OCI-LY1 (cell line): ENCODE results near the gene PROZ.

ENCODE experiments used
- H2AFZ ChIP-seq: fragments of 200-600 bp; sonication (generic), shearing (Covaris generic); 2 replicates; pipeline ENCODE4 v1.6.0; 2014; ENCODE audit warnings: antibody characterized with exemption, mild to moderate bottlenecking, low read length
- H3F3A ChIP-seq: fragments of 200-600 bp; sonication (generic), shearing (Covaris generic); 2 replicates; pipeline ENCODE4 v1.6.0; 2014; ENCODE audit warnings: mild to moderate bottlenecking, antibody characterized with exemption, low read length, moderate library complexity; ENCODE audit not compliant: insufficient read depth
- H3K27ac ChIP-seq: fragments of 200-600 bp; sonication (generic); 2 replicates; pipeline ENCODE4 v1.5.1; 2014; ENCODE audit warnings: low read length, mixed run types, mild to moderate bottlenecking, low read depth; ENCODE audit not compliant: poor library complexity, severe bottlenecking
- H3K27me3 ChIP-seq: fragments of 200-600 bp; sonication (generic); 2 replicates; pipeline ENCODE4 v1.6.0; 2014; ENCODE audit warnings: antibody characterized with exemption, mild to moderate bottlenecking, low read length, moderate library complexity; ENCODE audit not compliant: insufficient read depth
- H3K36me3 ChIP-seq: fragments of 200-600 bp; sonication (generic); 2 replicates; pipeline ENCODE4 v1.6.1; 2014; ENCODE audit warnings: mild to moderate bottlenecking, antibody characterized with exemption, low read length, moderate library complexity, mixed read lengths; ENCODE audit not compliant: insufficient read depth
- H3K4me1 ChIP-seq: fragments of 200-600 bp; sonication (generic); 2 replicates; pipeline ENCODE4 v1.5.1; 2014; ENCODE audit warnings: mild to moderate bottlenecking, low read length, moderate library complexity; ENCODE audit not compliant: insufficient read depth, severe bottlenecking
- H3K4me2 ChIP-seq: fragments of 200-600 bp; sonication (generic), shearing (Covaris generic); 2 replicates; pipeline ENCODE4 v1.6.1; 2014; ENCODE audit warnings: low read length
- H3K4me3 ChIP-seq: fragments of 200-600 bp; sonication (generic); 2 replicates; pipeline ENCODE4 v1.5.1; 2014; ENCODE audit warnings: low read length, low read depth, mild to moderate bottlenecking, mixed read lengths; ENCODE audit not compliant: poor library complexity, severe bottlenecking
- H3K79me2 ChIP-seq: fragments of 200-600 bp; shearing (Covaris generic); 2 replicates; pipeline ENCODE4 v1.6.1; 2016; ENCODE audit warnings: mixed run types, low read length, mixed read lengths; ENCODE audit not compliant: insufficient read depth
- H3K9ac ChIP-seq: fragments of 200-600 bp; sonication (generic), shearing (Covaris generic); 2 replicates; pipeline ENCODE4 v1.6.1; 2014; ENCODE audit warnings: mild to moderate bottlenecking, low read length, mixed read lengths
- H3K9me2 ChIP-seq: fragments of 200-600 bp; sonication (generic), shearing (Covaris generic); 2 replicates; pipeline ENCODE4 v1.6.1; 2014; ENCODE audit warnings: low read depth, mild to moderate bottlenecking, low read length, mixed read lengths
- H3K9me3 ChIP-seq: fragments of 200-600 bp; shearing (Covaris generic); 2 replicates; pipeline ENCODE4 v1.6.1; 2014; ENCODE audit warnings: low read length, mixed read lengths
- H4K20me1 ChIP-seq: fragments of 200-600 bp; sonication (generic), shearing (Covaris generic); 2 replicates; pipeline ENCODE4 v1.6.0; 2016; ENCODE audit warnings: mild to moderate bottlenecking, low read length; ENCODE audit not compliant: insufficient read depth
- EZH2 ChIP-seq: fragments of 200-600 bp; sonication (generic), shearing (Covaris generic); IDR thresholded peaks from 2 replicates; pipeline ENCODE4 v1.8.0; 2017; ENCODE audit warnings: borderline replicate concordance, mixed run types, mild to moderate bottlenecking, antibody characterized with exemption, low read length, moderate library complexity, mixed read lengths
- TF ChIP-seq, protein P1 (sequence below): fragments of 200-600 bp; sonication (generic), shearing (Covaris generic); IDR thresholded peaks from 2 replicates; pipeline ENCODE4 v1.5.1; 2017; ENCODE audit warnings: mild to moderate bottlenecking, antibody characterized with exemption, low read length, moderate library complexity, mixed read lengths

PROZ gene

DNA sequence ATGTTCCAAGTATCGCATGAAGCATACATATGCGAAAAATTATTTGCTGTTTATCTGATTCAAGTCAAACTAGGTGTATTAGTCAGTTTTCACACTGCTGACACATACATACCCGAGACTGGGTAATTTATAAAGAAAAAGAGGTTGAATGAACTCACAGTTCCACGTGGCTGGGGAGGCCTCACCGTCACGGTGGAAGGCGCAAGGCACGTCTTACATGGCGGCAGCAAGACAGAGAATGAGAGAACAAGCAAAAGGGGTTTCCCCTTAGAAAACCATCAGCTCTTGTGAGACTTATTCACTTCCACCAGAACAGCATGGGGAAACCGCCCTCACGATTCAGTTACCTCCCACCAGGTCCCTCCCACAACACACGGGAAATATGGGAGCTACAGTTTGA is 13.0 kb upstream of the PROZ start:
- no peak overlapping the region for H3K9ac ChIP-seq
- TF ChIP-seq, protein P1, sequence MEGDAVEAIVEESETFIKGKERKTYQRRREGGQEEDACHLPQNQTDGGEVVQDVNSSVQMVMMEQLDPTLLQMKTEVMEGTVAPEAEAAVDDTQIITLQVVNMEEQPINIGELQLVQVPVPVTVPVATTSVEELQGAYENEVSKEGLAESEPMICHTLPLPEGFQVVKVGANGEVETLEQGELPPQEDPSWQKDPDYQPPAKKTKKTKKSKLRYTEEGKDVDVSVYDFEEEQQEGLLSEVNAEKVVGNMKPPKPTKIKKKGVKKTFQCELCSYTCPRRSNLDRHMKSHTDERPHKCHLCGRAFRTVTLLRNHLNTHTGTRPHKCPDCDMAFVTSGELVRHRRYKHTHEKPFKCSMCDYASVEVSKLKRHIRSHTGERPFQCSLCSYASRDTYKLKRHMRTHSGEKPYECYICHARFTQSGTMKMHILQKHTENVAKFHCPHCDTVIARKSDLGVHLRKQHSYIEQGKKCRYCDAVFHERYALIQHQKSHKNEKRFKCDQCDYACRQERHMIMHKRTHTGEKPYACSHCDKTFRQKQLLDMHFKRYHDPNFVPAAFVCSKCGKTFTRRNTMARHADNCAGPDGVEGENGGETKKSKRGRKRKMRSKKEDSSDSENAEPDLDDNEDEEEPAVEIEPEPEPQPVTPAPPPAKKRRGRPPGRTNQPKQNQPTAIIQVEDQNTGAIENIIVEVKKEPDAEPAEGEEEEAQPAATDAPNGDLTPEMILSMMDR, result no peak
- TF ChIP-seq EZH2, result no peak
- H3K36me3 ChIP-seq, result no peaks in the 10 kb centered on the region; the same call in 1 of the 2 replicates

DNA sequence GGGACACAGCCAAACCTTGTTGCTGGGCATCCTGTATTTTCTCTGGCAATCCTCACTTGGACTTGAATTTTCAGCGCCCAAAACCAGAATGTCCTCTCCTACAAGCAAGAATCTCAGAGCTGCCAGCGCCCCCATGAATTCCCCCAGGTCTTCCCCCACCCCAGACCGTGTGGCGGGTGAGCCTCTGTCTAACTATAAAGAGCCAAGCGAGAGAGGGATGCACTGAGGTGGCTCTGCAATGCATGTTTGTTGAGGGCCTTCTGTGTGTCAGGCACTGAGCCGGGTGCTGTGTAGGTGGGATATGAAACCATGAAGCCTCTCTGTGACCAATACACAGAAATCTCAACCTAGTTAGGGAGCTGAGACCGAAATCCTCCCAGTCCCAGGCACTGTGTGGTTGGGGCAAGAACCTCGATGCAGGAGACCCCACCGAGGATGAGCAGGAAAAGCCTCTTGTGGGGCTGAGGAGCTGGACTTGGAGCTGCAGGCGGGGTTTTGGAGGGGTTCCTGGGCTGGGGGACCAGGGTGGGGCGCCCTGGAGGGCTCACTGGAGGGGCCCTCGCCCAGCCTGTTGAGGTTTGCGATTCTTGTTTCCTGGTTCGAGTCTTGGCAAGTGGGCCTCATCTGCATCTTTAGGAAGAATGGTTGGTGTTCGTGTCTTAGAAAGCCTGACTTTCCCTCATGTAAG is 12.4 kb upstream of the PROZ start:
- H3K4me1 ChIP-seq, result no peaks in the 10 kb centered on the region
- no peaks in the 10 kb centered on the region for H3F3A ChIP-seq
- no peaks in the 10 kb centered on the region for H3K9me2 ChIP-seq
- no peak overlapping the region for H3K27ac ChIP-seq
- peaks cover 54% of the 10 kb centered on the region for H3K27me3 ChIP-seq
- no peaks in the 10 kb centered on the region for H4K20me1 ChIP-seq
- H3K36me3 ChIP-seq, result no peaks in the 10 kb centered on the region; the same call in 1 of the 2 replicates
- no peak overlapping the region for H3K4me3 ChIP-seq
- no peak overlapping the region for H3K4me2 ChIP-seq
- H3K9me3 ChIP-seq, result peaks cover 8% of the 10 kb centered on the region; the same call in 1 of the 2 replicates
- no peak overlapping the region for H2AFZ ChIP-seq
- no peaks in the 10 kb centered on the region for H3K79me2 ChIP-seq
- no peak for TF ChIP-seq EZH2
- TF ChIP-seq, protein P1, result no peak
- no peak overlapping the region for H3K9ac ChIP-seq

More for the DNA sequence above, 13.0 kb upstream of the PROZ start:
- peaks cover 54% of the 10 kb centered on the region for H3K27me3 ChIP-seq
- H3F3A ChIP-seq, result no peaks in the 10 kb centered on the region
- H3K79me2 ChIP-seq, result no peaks in the 10 kb centered on the region
- no peak overlapping the region for H3K4me3 ChIP-seq
- H4K20me1 ChIP-seq, result no peaks in the 10 kb centered on the region
- H3K4me1 ChIP-seq, result no peaks in the 10 kb centered on the region
- H3K27ac ChIP-seq, result no peak overlapping the region
- H3K9me3 ChIP-seq, result peaks cover 8% of the 10 kb centered on the region; the same call in 1 of the 2 replicates
- no peaks in the 10 kb centered on the region for H3K9me2 ChIP-seq
- no peak overlapping the region for H2AFZ ChIP-seq
- H3K4me2 ChIP-seq, result no peak overlapping the region

DNA sequence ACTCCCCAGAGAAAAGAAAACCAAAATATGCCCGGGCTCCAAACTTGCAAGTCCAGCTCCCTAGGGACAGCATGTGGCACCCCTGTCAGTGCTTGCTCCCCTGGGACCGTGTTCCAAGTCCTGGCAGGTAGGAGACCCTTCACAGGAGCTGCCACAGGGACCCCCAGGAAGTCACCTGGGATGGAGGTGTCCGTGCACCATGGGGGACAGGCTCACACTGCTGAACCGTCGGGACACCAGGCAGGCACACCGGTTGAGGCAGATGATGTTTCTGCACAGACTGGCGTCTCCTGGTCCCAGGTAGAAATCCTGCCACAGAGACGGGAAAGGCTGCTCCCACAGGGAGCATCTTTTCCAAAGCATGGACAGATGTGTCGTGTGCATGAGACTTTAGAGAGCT is 11.7 kb upstream of the PROZ start:
- H3K4me3 ChIP-seq, result no peak overlapping the region
- no peak overlapping the region for H3K27ac ChIP-seq
- no peaks in the 10 kb centered on the region for H3K9me2 ChIP-seq
- no peaks in the 10 kb centered on the region; the same call in 1 of the 2 replicates for H3K36me3 ChIP-seq
- H3K4me2 ChIP-seq, result no peak overlapping the region
- no peaks in the 10 kb centered on the region for H3F3A ChIP-seq
- no peaks in the 10 kb centered on the region for H4K20me1 ChIP-seq
- H3K4me1 ChIP-seq, result no peaks in the 10 kb centered on the region
- H2AFZ ChIP-seq, result no peak overlapping the region
- H3K9ac ChIP-seq, result no peak overlapping the region
- H3K9me3 ChIP-seq, result peaks cover 8% of the 10 kb centered on the region; the same call in 1 of the 2 replicates
- peaks cover 50% of the 10 kb centered on the region for H3K27me3 ChIP-seq
- no peaks in the 10 kb centered on the region for H3K79me2 ChIP-seq
- TF ChIP-seq EZH2, result no peak
- TF ChIP-seq, protein P1, result no peak
